Measurements from ENCODE around the gene PIK3R6.

PIK3R6 gene, protein sequence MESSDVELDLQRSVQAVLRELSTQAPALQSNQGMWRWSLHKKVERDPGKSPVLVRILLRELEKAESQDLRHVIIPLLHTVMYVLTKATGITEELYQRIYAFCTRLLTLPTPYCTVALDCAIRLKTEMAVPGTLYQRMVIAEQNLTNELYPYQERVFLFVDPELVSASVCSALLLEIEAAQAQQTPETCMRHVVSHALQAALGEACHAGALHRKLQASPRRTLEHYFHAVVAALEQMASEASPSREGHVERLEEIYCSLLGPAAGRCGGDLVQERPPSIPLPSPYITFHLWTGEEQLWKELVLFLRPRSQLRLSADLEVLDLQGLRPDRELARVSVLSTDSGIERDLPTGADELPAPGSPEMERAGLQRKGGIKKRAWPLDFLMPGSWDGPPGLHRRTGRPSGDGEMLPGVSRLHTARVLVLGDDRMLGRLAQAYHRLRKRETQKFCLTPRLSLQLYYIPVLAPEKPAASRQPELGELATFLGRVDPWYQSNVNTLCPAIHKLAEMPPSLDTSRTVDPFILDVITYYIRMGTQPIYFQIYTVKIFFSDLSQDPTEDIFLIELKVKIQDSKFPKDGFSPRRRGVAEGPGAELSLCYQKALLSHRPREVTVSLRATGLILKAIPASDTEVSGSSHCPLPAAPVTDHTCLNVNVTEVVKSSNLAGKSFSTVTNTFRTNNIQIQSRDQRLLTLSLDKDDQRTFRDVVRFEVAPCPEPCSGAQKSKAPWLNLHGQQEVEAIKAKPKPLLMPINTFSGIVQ

DNA sequence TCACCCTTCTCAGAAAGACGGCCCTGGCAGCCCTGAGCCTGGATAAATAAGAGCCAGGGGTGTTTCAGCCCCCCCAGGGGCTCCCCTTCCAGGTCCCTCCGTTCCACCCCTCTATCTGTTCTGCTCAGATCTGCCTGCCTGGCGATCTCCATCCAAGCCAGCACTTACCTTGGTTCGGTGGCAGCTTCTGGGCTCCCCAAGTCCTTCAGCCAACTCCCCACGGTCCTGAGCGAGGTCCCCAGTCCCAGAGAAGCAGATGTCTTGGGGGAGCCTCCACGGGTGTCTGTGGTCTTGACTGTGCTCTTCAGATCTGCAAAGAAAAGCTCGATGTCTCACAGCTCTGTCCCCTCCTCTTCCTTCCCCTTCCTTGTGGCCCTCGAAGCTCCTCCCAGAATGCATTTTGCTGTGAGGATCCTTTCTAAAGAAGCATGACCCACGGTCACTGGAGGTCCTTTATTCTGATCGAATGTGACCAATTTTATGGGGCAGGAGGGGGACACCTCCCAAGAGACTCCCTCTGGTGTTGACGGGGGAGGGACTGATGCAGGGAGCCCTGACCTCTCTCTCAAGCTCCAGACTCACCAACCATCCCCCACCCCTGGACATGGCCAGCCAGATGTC is at the start of gene PIK3R6:
TSS of gene PIK3R6 (minus strand) at position 314 of the 621 bp plus-strand sequence. CDS start 17,880 bp downstream, outside the sequence.
- no peak for DNase-seq

DNA sequence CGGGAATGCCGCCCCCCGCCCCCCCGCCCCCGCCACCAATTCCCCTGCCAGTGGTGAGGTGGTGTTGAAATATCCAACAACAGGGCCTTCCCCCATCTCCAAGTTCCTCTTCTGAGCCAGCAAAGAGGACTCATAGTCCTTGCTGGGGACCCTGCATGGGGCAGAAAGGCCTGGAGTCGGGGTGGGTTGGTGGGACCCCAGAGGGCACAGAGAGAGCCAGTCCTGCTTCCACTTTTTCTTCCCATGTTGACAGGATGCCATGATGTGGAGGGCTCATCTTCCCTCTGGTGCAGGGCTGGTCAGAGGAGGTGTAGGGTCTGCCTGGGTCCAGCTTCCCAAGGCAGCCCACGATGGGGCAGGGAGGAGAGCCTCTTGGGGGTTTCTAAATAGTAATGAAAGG is 49.0 kb upstream of the PIK3R6 start:
- no peak for DNase-seq

DNA sequence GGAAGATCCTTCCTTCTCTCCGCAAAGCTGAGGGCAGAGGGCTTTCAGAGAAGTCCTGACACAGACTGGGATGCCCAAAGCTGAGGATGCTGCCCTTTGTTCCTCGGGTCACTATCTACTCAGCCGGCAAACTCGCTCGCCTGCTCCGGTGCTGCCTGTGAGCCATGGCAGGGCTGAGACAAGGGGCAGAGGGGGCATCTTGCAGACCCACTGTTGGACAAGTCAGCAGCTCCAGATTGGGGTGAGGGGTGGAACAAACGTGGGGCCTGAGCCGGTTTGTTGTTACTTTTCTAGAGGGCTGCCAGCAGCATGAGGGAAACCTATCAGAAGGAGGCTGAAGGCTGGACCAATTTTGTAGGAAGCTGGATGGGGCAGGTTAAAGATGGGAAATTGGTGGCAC is 47.1 kb upstream of the PIK3R6 start:
- no peak for DNase-seq

GRCh38 chr17:8913879-8914278 is 46.4 kb upstream of the PIK3R6 start:
- DNase-seq: no peak

GRCh38 chr17:8913091-8913490 is 45.6 kb upstream of the PIK3R6 start:
- DNase-seq: no peak

GRCh38 chr17:8912084-8912981 is 44.9 kb upstream of the PIK3R6 start:
- DNase-seq: no peak

DNA sequence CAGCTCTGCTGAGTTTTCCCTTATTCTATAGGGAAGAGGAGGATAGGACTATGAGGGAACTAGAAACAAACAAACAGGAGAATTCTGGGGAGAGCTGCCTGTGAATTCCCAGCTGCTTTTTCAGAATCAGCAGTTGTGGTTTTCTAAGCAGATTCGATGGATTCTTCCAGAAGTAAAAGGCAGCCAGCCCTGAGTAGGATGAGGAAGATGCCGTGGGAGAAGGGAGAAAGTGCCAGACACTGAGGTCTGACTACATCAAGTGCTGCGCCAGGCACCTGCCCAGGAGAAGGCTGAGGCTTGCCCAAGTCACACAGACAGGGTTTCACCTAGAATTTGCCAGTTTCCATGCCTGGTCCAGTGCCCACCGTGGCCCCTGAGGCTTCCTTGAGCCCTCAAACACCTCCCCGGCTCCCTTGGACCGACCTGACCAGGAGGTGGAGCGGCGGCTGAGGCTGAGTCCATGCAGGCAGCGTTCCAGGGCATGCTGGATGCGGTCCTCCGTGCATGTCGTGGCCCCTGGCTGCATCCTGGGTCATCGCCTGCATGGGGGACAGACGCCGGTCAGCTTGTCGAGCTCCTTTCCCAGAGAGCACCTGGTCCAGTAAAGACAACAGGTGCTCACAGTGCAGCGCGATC is 43.6 kb upstream of the PIK3R6 start:
- DNase-seq: no peak

GRCh38 chr17:8909586-8910270 is 42.3 kb upstream of the PIK3R6 start:
- no peak for DNase-seq

- no peak for DNase-seq
Measured at GRCh38 chr17:8905331-8905730, 37.9 kb upstream of the PIK3R6 start.

GRCh38 chr17:8904686-8905085 is 37.2 kb upstream of the PIK3R6 start:
- no peak for DNase-seq

DNA sequence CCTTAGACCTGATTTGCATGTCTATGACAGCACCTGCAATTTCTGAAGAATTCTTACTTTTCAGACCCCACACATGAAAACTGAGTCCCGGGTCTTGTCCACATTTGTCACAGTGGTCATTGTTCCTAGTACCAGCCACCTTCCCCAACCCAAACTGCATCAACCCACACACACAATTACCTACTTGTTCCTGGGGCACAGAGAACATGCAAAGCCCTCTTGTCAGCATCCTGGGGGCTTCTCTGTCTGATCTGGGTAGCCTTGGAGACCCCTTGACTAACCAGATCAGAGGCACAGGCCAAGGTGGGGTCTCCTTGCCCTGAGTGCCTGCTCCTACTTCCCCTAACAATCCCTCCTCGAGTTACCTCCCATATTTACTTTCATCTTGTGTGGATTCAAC is 36.7 kb upstream of the PIK3R6 start:
- no peak for DNase-seq

DNA sequence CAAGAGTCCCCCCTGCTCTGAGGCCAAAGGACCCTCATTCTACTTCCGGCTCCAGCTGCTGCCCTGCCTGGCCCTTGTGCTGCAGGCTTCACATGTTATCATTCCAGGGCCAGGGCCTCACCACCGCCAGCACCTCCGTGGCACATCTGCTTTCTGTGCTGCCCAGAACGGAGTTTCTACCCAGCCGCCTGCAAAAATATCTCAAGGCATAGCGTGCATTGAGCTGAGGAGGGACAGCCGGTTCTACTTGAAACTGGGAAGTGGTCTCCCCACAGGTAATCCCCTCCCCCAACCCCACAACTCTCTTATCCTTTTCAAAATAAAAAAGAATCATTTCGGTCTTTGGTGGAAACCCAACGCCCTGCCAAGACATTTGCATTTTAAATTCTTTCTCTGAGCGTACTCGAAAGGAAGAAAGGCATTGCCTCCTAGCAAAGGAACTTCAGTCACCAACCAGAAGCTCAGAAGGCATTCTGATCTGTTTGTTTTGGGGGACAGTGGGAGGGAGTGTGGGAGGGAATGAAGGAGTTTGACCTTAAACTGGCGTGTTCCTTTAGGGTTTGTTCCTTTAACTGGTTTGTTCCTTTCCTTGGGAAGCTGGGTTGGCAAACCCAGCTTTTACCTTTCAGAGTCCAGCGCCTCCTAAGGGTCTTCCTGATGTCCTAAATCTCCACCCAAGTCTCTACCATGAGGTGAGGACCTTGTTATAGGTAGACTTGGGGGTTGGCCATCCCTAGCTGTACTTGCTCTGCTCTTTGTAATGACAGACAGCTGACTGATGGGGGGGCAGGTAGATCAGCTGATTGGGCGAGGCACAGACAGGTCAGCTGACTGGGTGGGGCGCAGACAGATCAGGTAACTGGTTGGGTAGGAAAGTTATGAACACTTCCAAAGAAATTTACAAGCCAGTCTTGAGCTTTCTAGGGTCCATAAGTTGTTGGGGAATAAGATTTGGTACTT is 33.4 kb upstream of the PIK3R6 start:
- no peak for DNase-seq

DNA sequence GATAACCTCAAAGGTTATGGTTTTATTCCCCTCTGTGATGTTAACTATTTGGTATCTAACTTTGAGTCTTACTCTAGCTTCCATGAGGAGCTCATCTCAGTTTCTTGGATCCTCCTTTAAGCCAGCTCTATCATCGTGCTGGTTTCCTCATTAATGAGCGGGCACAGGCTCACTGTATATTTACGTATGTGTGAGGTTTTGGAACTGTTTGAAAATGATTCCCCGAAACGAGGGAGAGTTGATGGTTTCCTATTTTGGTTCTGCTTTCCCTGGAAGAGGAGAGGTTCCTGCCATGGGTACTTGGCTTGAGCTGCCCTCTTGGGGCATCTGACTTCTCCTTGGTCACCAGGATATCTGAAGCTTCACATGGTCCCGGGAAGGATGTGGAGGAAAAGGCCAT is 32.7 kb upstream of the PIK3R6 start:
- no peak for DNase-seq

DNA sequence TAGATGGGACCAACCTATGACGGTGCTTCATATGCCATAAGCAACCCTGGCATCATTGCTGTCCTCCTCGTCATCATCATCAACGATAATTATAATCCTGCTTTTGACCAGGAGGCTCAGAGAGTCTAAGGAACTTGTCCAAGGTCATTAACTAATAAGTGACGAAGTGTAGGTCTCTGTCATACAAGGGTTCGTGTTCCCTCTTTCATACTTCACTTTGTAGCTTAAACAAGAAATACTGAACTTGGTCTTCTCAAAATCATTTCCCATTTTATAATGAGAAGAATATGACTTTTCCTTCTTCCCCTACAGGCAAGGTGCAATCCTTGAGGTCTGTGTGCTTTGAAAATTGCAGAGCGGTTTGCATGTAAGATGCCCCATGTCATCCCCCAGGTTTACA is 31.2 kb upstream of the PIK3R6 start:
- no peak for DNase-seq

DNA sequence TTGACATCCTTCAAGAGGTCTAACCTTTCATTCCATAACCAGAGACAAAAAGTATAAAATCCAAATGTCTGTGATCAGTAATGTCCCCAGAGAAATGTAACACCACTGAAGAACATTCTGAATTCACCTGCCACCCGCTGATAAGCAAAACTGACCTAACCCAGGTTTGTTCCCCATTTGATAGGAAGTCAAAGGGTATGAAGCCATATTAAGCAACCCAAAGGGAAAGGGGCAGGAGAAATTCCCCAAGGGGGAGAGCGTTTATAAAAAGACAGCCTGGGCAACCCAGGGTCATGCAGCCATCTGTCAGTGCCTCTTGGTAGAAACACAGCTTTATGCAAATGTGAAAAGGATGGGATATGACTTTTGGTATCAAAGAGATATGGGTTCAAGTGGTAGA is 30.7 kb upstream of the PIK3R6 start:
- DNase-seq: no peak

GRCh38 chr17:8896641-8897635 is 29.5 kb upstream of the PIK3R6 start:
- no peak for DNase-seq

GRCh38 chr17:8896087-8896486 is 28.6 kb upstream of the PIK3R6 start:
- DNase-seq: no peak

DNA sequence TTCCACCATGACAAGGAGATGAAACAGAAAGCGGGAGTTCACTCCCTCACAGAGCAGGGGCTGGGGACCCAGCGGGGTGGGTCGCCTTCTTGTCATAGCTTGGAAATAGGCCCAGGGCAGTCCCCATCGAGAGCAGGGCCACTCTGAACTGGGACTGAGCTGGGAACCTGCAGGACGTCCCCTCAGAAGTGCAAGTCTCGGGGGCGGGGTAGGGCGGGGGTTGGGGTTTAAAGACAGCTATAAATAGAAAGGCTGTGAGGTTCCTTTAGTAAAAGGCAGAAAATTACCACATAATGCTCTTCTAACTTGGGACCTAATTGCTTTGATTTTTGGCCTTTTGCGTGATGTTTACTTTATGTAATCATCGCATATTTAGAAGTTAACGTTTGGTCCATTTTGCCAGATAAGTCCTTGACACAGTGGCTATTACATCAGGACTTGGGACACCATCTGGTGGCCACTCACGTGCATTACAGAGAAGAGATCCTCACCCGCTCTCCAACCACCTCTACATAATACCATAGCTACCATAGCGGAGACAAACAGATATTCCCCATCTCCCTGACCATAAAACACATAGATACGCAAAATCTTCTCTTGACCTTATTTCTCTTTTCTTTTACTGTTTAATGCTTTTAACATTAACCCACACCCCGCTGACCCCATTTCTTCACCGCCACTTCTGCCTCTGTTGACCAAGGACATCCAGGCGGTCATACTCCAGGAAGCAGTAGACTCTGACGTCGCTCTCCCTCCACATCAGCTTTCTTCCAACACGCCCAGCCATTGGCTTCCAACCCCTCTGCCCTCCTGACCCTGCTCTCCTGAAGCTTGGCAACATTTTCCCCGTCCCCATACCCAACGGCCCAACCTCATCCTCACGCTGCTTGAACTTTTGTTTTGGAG is 27.5 kb upstream of the PIK3R6 start:
- no peak for DNase-seq

Measured in DMS153 (cell line).